Suppressor macrophage (primary cell): ENCODE data around the gene GPR55.

Source experiments
- DNase-seq, 4 experiments: peaks; one replicate each; pipeline ENCODE4 v3.0.0-alpha.2; 2020 to 2022

GPR55 gene

DNA sequence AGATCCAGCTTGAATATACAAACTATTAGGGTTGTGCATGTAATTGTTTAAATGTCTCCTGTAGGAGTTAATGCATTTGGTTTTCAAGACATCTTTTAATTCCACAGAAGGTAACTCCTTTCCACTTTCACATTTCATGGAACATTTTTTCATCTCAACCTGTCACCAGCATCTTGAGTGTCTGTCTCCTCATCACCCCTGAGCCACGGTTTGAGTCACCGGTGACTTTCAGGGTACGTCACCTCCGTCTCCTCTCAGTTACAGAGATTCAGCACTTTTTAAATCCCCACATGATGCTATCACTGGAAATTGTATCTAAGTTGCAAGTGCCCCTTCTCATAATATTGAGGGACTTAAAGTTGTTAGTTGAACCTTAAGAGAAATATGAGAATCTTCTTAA is 25.3 kb downstream of the GPR55 start:
- no peak for DNase-seq

DNA sequence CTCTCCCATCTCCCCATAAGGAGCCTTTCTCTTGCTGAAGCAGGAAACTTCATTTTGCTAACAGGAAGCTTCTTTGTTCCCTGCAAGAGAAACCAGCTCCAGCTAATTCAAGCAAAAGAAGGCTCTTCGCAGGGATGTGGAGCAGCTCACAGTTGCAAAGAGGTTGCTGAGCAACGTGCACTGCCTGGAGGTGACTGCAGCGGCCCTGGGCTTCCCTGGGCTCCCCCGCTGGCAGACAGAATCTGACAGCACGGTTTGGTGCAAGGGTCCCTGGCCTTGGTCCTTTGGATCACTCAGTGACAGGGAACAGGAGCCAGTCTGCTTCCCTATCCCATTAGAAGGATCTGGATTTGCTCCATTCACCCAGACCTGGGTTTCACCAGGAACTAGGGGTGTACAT is 25.8 kb downstream of the GPR55 start:
- DNase-seq: peak in 1 of 4 experiments; percentile 9

DNA sequence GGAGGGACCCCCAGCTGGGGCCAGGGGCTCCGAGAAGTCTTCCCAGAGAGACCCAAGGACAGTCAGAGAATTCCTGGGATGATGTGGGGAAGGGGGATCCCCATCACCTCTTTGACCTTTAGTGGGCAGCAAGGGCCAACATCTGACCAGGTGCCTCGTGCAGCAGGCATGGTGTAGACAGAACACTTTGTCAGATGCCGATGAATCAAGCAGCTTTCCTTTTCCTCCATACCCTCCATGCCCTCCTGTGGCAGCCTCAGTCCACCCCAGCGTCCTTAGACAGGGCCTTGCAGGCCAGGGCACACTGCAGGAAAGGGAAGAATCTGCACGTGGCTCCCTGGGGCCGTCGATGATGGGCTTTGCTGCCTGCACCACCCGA is 26.3 kb downstream of the GPR55 start:
- no peak for DNase-seq

DNA sequence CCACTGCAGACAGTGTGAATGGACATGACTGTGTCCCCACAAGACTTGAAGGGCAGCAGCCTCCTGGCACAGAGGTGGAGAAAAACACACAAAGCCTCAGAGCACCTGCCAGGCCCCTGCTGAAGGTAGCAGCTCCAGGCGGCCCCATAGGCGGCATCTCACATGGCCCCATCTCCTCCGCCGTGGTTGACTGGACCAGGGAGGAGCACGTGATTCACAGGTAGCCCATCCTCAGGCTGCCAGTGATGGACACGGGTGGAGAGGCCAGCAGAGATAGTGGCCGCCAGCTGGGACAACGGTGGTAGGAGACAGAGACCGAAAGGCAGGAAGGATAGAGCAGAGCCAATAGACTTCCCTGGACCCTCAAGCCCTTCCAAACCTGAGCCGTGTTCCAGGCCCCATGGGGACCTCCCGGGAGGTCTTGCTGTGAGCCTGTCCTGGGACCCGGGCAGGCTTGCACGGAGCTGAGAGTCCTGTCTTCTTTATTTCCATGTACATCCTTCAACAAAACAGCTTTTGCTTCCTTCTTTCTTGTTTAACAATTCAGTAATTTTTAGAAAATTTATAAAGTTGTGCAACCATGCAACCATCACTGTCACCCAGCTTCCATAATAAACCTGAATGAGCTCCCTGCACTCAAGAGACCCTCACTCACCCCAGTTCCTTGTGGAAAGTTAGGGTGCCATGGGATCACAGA is 26.9 kb downstream of the GPR55 start:
- DNase-seq: no peak

DNA sequence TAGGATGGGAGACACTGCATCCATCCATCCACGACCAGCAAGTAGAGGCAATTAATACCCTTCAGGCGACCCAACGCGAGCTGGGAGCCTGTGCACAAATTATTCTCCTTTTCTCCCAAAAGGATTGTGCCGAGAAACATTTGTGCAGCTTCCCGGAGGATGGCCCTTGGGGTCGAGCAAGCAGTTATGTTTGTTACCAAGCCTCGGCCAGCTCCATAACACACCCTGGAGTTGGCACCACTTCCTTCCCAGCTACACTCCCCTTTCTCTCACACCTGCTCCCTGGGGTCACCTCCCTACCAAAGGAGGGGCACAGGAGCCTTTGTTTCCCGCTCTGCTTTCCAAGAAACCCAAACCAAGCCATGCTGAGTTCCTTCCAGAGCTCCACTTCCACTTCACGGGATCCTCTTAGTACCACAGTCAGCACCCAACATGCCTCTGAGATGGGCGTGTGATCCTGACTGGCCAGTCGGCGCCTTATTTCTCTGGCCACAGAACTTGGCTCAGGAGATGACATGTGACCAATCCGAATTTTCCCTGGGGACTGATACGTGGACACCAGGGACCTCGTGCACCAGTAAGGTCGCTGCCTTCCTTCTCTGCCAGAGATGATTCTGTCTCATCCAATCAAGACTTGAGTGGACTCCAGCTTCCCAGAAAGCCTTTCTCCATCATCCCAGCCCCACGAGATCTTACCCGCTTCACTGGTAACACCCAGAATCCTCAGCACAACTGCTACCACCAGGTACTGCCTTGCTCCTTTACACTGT is 28.5 kb downstream of the GPR55 start:
- no peak for DNase-seq

DNA sequence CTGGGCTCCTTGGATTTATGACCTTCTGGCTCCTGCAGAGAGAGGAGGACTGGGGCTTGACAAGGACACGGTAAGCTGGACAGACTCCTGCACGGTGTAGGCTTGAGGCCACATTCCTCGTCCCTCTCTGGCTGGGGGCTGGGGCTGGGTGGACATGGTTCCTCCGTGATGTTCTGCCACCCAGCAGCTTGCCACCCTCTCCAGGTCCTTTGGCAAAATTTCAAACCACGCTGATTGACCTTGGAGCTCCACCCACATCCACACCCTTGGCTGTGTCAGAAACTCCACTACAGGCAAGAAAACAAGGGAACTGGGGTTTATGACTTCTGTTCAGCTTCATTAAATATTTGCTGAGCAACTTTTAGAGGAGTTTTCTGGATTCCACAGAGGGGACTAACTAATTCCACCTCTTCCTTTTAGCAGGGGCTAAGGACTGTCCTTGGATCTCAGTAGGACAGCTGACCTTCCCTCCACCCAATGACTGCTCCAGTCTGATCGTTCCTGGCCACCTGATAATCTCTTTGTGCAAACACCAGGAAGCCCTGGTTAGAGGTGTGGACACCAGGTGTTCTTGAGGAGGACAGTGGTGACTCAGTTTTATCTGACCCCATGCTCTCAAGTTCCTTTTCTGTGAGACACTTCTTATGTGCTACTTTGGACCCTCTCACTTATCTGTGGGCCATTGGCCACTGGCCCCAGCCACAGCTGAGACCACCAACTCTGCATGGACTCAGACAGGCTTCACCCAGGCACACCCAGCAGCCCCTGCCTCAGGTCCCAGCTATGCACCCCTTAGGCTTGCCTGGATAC is 29.3 kb downstream of the GPR55 start:
- peak in 2 of 4 experiments; percentile 20 to 26 for DNase-seq

DNA sequence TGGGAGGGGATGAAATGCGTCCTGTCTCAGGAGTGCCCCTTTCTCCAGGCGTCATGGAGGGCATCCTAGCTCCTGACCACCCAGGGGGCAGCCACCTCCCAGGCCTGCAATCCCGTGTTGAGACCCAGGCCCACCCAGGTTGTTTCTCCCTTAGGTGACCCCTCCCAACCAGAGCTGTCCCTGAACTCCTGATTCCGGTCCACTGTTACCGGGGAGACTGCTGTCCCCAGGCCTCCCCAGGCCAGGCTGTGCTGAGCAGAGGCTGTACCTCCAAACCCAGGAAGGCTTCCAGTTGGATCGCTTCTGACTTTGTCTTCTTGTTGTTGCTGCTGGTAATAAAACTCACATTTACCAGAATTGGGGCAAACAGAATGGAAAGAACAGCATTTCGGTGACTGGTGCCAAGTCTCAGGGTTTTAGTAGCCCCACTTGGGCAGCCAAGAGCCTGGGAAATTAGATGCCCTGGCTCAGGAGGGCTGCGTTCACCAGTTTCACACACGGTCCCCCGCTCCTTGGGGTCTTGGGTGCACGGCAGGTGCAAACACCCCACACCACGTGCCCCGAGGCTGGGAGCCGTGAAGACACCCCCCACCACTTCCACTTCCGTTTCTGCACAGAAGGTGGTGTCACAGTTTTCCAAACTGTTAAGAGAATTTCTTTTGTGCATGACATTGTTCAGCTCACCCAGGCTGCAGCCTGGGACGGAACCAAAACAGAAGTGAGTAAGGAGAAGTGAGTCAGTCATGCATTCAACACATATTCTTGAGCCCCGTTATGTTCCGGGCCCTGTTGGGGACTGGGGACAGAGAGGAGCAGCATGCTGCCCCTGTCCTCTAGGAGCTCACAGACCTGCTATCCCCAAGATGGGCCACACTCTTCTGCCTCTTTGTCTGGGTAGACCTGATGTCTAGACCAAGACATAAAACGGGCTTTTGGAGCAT is 30.9 kb downstream of the GPR55 start:
- DNase-seq: peak; percentile 51 to 75 (median 66)

DNA sequence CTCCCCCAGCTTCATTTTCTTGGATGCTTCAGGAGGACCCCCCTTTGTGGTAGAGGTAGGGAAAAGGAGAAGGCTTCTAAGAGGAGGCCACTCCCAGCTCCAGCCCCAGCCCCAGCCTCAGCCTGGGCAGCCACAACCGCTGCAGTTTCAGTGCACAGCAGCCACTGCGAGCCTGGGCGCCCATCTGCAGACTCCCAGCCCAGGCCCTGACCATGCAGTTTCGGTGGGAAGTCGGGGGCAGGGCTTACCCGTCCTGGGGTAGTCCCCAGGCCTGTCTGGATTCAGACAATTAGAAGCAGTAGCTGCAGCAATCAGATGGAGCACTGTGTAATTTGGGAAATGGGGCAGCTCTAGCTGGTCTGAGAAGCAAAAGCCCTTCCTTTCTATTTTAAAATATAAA is 31.7 kb downstream of the GPR55 start:
- peak; percentile 39 to 68 (median 59) for DNase-seq

DNA sequence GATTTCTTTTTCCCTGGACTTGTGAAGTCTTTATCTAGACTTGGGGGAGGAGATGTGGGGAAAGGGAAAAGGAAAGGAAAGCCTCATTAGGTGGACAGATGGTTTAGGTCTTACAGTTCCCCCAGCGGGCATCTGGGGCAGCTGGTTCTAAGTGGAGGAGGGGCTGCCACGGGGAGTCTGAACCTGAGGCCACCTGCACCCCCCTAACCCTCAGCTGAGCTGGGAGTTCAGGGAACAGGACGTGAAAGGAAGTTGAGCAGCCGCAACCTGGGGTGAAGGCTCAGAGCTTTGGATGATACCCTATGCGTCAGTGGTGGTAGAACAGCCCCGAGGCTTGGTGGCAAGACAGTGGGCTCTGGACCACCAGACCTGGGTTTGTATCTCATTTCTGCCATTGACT is 33.5 kb downstream of the GPR55 start:
- no peak for DNase-seq

DNA sequence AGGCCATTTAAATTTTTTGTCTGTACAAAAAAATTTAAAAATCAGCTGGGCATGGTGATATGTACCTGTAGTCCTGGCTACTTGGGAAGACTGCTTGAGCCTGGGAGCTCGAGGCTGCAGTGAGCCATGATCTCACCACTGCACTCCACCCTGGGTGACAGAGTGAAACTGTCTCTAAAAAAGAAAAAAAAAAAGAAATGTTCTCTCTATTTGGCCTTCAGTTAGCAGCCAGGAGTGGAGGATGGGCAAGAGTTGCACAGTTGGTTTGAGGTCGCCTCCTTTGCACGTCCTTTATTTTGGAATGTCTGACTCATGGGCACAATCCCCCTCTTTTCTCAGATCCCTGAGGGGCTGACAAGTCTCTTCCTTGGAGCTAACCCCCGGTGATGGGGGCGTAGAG is 34.0 kb downstream of the GPR55 start:
- DNase-seq: no peak

DNA sequence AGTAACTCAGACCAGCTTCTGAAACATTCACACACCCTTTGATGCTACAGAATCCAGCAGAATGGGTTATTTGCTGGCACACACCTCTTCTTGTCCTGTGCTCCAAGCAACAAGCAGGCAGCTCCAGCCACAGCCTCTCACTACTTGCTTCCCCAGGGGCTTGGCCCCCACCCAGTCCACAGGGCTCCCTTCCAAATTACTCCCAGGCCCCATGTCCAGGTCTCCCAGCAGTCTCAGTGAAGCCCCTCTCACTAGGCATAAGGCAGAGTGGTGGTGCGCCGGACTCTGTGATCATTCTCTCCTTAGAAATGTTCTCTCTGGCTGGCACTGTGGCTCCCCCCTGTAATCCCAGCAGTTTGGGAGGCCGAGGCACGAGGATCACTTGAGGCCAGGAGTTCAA is 34.4 kb downstream of the GPR55 start:
- no peak for DNase-seq

DNA sequence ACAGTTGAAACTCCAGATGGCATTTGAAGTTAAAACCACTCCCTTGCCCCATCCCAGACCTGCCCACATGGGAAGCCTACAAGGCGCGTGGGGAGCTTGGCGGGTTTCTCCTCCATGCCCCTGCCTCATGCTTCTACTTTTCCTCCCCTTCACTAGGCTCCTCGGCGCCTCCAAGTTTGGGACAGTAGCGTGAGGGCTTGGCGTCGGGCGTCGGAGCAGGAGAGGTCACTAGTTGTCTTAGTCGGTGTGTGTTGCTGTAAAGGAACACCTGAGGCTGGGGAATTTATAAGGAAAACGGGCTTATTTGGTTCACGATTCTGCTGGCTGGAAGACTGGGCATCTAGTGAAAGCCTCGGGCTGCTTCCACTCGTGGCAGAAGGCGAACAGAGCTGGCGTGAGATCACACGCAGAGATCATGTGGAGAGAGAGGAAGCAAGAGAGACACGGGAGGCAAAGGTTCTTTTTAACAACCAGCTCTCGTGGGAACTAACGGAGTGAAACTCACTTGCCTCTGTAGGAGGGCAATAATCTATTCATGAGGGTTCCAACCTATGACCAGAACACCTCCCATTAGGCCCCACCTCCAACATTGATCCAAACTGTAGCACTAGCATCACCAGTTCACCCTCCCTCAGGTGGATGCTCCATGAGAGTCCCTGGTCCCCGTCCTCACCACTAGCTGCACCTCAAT is 35.0 kb downstream of the GPR55 start:
- DNase-seq: no peak

DNA sequence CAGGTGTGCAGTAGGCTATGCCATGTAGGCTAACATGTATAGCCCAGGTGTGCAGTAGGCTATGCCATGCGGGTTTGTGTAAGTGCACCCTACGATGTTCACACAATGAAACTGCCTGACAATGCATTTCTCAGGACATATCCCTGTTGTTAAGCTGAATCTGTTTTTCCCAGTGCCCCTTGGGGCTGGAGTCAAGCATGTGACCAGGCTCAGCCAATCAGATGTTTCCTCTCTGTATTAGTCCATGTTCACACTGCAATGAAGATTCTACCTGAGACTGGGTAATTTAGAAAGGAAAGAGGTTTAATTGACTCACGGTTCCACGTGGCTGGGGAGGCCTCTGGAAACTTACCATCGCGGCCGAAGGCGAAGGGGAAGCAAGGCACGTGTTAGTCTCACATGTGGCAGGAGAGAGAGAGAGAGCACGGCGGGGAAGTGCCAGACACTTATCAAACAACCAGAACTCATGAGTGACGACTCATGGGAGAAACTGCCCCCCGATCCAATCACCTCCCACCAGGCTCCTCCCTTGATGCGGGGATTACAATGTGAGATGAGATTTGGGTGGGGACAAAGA is 36.1 kb downstream of the GPR55 start:
- DNase-seq: no peak

DNA sequence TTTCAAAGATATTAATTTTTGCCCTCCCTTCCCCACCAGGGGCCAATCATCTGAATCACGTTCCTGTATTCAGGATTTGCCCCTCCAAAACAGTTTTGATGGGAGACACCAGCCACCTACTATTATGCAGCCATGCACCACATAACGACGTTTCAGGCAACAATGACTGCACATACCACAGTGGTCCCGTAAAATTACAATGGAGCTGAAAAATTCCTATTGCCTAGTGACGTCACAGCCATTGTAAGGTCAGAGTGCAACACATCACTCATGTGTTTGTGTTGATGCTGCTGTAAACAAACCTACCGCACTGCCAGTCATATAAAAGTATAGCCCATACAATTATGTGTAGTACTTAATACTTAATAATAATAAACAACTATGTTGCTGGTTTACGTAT is 37.7 kb downstream of the GPR55 start:
- DNase-seq: no peak

DNA sequence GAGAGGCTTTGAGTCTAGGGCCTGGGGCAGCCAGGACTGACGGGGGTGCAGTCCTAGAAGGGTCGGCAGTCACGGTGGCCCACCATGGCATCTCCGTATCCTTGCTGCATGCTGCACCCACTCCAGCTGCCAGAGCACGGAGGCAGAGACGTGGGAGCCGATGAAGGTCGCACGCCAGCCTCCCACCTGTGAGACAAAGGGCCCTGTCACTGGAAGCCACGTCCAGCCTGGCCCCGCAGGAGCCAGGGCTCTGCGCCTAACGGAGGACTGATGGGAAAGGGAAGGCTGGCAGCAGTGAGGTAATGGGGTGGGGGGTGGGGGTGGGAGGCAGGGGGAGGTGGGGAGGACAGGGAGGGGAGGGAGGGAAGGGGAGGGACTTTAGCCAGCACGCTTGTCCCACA is 38.4 kb downstream of the GPR55 start:
- no peak for DNase-seq

DNA sequence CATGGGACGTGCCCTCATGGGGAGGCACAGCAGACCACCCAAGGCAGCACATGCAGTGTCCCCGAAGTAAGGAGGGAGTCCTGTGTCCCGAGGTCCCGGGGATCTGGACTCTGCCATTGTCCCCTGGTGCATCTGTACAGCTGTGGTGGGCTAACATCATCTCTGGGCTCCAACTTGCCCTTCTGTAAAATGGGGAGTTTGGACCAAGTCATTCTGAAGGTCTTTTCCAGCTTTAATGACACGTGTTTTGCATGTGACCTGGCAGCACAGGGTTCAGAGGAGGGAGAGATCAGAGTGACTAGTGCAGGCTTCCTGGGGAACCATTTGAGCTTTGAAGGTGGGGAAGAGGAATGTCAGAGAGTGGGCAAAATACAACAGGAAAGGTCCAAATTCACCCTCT is 38.8 kb downstream of the GPR55 start:
- DNase-seq: no peak

DNA sequence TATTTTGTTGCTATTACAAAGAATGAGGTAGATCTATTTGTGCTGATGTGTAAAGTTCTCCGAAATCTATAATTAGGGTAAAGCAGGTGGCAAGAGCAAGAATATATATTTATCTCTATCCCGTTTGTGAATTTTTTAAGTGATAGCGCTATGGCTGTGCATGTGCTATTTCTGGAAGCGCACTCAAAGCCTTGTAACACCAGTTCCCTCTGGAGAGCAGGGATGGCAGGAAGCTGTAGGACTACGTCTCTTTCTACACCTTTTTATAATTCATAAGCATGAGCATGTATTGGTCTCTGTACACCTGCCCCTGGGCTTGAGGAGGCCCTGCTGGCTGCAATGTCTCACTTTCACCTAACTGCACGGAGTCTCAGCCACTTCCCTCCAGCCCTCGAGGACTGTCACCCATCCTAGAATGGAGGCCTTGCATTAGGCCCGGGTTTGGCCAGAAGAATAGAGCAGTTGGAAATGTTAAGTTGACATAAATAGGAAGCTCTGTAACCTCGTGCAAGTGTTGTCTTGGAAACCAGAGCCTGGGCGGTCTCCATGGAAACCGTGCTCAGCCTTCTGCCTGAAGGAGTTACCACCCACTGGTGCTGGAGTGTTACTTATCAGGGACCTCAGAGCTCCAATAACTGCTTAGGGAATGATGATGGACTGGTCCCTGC is 39.4 kb downstream of the GPR55 start:
- peak; percentile 86 to 92 (median 92) for DNase-seq

DNA sequence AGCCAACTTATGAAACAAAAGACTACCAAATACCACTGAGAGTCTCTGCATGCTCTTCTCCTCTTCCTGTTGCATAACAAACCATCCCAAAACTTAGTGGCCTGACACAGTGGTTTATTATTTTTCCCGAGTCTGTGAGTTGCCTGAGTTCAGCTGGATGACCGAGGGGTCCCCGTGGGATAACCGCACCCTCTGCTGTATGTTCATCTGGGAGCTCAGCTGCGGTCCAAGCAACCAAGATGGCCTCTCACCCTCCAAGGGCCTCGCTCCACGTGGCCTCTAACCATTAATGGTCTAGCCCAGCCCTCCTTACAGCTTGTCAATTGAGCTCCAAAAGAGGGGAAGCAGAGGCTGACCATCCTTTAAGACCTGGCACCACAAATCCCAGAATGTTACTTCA is 43.2 kb downstream of the GPR55 start:
- DNase-seq: no peak

DNA sequence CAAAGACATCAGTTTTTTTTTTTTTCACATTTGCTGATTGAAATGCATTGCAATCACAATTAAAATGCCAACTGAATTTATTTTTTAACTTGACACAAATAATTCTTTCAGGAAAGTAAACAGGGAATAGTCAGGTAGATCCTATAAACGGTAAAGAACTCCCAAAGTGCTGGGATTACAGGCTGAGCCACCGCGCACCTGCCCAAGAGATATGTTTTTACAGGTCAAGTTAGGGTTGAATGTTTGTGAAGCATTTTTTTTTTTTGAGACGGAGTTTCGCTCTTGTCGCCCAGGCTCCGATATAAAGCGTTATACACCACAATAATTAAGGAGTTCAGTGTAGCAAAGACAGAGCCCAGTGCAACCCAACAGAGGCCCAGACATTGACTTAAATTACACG is 45.2 kb downstream of the GPR55 start:
- no peak for DNase-seq

DNA sequence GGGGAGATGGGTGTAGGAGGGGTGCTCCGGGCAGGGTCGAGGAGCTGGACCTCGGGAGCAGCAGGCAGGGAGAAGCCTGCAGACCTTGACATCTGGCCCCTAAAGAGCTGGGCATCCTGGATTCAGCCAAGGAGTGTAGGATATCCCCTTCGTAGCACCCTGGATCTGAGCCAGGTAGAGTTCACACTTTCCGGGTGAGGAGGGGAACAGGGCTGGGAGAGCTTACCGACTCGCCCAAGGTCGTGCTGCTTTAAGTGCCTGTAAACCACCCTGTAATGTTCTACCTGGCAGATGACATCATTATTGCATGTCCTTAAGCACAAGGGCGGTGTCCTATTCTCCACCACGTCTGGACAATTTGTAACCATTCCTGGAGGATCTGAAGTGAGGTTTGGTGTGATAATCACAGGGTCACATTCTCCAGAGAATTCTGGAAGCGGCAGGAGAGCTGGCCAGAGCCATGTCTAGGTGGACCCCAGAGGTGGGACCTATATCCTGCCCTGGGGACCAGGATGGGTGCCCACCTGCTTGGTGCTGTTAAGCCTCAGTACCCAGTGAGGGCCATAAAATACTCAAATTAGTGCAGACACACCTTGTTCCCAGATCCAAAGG is 45.7 kb downstream of the GPR55 start:
- DNase-seq: no peak
